Measurements from ENCODE around the gene PRELID2.

PRELID2 gene

GRCh38 chr5:145793574-145793973 is 41.6 kb downstream of the PRELID2 start:
- DNase-seq (ENCODE audit: low spot score), result no peak

DNA sequence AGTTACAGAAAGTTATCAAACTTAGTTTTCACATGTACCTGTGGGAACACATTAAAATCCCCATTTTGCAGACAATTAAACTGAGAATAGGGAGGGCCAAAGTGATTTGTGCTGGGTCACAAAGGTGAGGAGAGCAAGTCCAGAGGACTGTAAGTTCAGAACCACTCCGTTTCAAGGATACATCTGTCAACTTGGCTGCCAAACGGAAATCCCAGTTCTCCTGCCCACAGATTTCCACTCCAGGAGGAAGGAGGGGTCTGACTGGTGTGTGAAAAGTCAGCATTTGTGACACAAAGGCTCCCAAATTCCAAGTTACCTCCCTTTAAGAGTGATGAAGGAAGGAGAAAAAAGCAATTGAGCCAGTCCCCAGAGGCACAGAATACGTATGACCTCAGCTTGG is 42.3 kb downstream of the PRELID2 start:
- no peak for DNase-seq (ENCODE audit: low spot score)

- peak; percentile 20 for DNase-seq (ENCODE audit: low spot score)
Observed at GRCh38 chr5:145791866-145792265, 43.3 kb downstream of the PRELID2 start.

- no peak for DNase-seq (ENCODE audit: low spot score)
Observed at GRCh38 chr5:145787996-145788395, 47.1 kb downstream of the PRELID2 start.

- DNase-seq (ENCODE audit: low spot score), result no peak
Observed at GRCh38 chr5:145787507-145787906, 47.6 kb downstream of the PRELID2 start.

DNA sequence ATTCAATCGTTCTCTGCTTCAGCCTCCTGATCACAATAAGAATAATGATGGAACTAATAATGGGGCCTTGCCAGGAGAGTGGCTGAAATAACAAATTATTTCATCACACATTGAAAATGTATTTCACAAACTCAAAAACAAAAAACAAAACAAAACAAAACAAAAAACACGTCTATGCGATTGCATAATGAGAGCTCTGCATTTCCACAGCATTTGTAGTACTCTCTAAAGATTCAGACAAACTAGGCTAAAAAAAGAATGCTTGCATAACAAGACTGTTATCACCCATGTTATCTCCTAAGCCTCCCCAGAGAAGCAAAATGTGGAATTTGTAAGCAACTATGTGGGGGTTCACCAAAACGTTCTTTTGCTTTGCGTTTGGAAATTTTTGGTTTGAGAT is 48.1 kb downstream of the PRELID2 start:
- DNase-seq (ENCODE audit: low spot score), result no peak

DNA sequence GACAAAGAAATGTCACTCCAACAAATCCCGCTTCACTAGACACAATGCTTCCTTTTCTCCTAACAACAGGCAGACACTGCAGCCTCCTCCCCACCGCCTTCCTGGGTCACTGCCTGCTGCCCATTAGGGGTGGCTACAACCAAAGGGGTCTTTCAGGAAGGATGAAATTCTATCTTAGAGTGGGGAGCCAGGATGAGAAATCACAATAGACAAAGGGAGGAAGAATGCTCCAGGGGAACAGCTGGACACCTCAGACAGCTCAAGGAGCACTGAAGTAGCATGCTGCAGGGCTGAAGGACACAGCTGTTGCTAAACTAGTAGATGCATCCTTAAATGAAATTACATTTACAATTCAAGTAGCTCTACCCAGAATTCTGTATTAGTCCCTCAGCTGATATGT is 54.2 kb downstream of the PRELID2 start:
- DNase-seq (ENCODE audit: low spot score), result no peak

- DNase-seq (ENCODE audit: low spot score), result no peak
Observed at GRCh38 chr5:145778144-145778900, 56.8 kb downstream of the PRELID2 start.

DNA sequence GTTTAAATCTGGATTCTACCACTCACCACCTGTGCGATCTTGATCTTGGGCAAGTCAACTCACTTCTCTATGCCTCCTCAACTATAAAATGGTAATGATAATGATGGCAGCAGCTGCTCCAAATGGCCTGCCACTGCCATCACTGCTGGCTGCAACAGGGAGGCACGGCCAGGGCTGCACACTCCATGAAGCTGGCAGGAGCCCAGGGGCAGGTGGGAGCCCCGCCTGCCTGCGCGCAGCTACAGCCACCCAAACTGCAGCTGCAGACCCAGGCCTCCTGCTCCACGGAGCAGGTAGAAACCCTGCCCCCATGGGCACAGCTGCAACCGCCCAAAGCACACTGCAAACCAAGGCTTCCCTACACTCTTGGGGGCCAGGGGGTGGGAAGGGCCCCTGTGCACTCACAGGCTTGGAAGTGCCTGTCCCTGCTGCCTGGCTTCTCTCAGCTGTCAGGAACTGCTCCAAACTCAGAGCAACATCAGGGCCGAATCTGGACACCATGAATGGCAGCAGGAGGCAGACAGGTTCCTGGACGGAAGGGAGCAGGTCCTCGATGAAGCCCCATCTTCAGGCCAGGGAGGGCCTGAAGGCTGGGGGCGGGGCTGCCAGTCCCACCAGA is 57.6 kb downstream of the PRELID2 start:
- no peak for DNase-seq (ENCODE audit: low spot score)

- no peak for DNase-seq (ENCODE audit: low spot score)
Observed at GRCh38 chr5:145776886-145777285, 58.3 kb downstream of the PRELID2 start.

DNA sequence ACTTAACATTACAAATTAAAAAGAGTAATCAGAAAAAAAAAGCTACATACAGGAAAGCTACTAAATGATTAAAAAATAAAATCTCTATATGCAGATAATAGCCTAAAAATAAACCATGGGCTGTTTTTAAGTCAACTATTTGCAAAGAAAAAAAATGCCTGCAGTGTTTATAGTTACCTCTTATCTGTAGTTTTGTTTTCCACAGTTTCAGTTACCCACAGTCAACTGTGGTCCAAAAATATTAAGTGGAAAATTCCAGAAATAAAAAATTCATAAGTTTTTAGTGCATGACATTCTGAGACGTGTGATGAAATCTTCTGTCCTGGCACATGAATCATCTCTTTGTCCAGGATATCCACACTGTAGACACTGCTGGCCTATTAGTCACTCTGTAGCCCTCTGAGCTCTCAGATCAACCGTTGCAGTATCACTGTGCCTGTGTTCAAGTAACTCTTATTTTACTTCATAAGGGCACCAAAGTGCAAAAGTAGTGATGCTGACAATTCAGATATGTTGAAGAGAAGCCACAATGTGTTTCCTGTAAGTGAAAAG is 59.2 kb downstream of the PRELID2 start:
- DNase-seq (ENCODE audit: low spot score), result no peak

DNA sequence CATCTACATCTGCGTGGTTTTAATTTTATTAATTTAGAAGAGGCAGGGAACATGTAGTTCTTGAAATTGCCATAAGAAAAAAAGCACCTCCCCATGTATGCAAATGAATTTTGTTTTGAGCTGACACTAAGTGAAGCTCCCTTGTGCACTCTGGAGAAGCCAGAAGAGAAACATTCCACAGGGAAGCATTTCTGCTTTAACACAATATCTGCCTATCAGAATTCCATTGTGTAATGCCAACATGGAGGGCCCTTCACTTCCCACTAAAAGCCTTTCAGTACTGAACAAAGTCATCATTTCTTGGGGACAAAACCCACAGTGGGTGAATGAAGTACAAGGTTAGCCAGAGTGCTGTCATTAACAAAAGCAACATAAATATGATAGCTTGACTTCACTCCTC is 59.7 kb downstream of the PRELID2 start:
- DNase-seq (ENCODE audit: low spot score), result no peak

GRCh38 chr5:145774442-145774841 is 60.7 kb downstream of the PRELID2 start:
- peak; percentile 22 for DNase-seq (ENCODE audit: low spot score)

GRCh38 chr5:145772466-145772865 is 62.7 kb downstream of the PRELID2 start:
- DNase-seq (ENCODE audit: low spot score), result no peak

DNA sequence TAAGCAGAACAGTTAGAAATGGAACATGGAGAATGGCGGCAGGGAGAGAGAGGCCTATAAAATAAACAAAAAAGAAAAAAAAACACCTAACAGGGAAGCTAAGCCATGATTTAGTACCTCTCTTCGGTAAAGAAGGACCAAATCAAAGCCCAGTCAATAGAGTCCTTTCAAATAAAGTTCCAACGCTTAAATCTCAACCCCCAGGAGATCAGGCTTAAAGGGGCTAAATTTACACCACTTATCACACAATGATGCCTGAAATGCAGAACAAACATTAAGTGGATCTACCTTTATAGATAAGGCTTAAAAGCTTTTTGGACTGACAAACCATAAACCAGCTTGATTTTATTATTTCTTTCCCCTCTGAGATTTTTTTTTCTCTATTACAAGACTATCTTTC is 66.3 kb downstream of the PRELID2 start:
- no peak for DNase-seq (ENCODE audit: low spot score)

DNA sequence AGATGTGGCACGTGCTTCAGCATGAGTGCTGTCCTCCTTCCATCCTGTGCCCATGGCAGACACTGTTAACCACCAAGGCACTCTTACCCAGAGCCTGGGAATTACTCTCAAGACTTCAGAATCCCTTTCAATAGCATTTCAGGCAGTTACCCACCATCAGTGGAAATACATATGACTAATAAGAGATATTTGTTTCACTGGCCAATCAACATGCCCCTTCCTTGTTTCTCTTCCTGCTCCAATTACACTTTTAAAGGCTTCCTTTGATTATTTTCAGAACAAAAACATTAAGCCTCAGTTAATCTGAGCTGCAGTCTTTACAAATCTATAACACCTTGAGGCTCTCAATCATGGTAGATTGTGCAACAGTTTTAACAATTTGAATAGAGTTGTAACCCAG is 70.8 kb downstream of the PRELID2 start:
- DNase-seq (ENCODE audit: low spot score), result no peak

GRCh38 chr5:145762833-145763232 is 72.3 kb downstream of the PRELID2 start:
- no peak for DNase-seq (ENCODE audit: low spot score)

- DNase-seq (ENCODE audit: low spot score), result no peak
Observed at GRCh38 chr5:145761254-145761653, 73.9 kb downstream of the PRELID2 start.

GRCh38 chr5:145760660-145761059 is 74.5 kb downstream of the PRELID2 start:
- no peak for DNase-seq (ENCODE audit: low spot score)

DNA sequence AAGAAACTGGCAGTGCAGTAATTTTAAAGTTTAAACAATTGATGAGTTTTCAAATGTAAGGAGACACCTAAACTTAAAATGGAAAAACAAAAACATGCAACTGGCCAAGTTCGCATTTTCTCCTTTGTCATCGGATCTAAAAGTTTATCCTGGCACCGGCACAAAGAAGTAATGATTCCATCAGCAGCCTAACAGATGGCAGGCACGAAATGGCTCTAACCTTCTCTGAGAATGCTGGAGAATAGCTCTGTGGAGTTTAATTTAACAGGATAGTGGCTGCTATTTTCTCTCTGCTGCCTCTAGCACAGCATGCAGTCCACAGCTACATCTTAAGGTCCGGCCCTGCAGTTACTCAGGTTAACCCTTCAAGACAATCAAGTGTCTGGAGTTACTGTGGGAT is 82.2 kb downstream of the PRELID2 start:
- peak; percentile 17 for DNase-seq (ENCODE audit: low spot score)

DNA sequence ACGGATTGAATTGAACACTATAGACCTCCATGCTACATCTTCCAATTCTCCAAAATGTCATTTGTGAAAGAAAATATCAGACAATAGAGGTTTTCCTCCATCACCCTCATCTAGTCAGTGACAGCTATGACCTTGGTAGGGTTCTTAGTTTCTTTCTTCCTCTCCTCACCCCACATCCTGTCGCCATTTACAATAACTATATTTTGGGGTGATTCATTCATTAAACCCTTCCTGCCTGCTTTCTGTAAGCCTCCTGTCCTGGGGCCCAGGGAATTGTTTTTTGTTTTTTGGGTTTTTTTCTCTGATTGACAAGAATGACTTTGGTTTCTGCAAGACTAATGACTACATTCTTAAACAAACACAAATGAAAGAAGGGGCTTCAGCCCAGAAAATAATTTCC is 82.6 kb downstream of the PRELID2 start:
- no peak for DNase-seq (ENCODE audit: low spot score)

GRCh38 chr5:145750199-145750598 is 84.9 kb downstream of the PRELID2 start:
- DNase-seq (ENCODE audit: low spot score), result no peak

- no peak for DNase-seq (ENCODE audit: low spot score)
Observed at GRCh38 chr5:145743396-145744061, 91.6 kb downstream of the PRELID2 start.
